HG02870 (cell line): ENCODE measurements around the gene AGO3.
"Not testable (repeated sequence)": the region's sequence is repeated elsewhere in the genome, so short reads cannot be mapped to it uniquely, and the experiment has no call there.

ENCODE experiments used
- ATAC-seq: cut with Tn5 transposase; IDR thresholded peaks from one replicate; pipeline ENCODE4 v1.9.1; 2021; ENCODE audit warnings: mild to moderate bottlenecking, moderate library complexity; ENCODE audit not compliant: unreplicated experiment

AGO3 gene

DNA sequence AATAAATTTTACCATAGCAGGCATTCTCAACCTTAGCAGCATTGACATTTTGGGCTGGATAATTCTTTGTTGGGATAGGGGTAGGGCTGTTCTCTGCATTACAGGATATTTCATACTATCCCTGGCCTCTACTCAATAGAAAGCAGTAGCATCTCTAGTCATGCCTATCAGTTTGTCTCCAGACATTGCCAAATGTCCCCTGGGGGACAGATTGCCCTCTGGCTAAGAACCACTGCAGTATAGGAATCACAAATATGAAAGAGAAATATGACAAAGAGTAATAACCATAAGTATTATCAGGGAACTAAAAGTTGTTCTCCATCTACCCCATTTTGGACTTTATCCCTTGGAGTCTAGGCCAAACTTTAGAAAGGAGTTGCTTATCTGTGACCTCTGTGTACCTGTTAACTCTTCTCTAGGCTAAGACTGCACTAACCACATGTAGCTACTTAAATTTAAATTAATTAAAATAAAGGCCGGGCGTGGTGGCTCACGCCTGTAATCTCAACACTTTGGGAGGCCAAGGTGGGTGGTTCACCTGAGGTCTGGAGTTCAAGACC, 76.1 kb downstream of the AGO3 start:
- ATAC-seq: no peak

DNA sequence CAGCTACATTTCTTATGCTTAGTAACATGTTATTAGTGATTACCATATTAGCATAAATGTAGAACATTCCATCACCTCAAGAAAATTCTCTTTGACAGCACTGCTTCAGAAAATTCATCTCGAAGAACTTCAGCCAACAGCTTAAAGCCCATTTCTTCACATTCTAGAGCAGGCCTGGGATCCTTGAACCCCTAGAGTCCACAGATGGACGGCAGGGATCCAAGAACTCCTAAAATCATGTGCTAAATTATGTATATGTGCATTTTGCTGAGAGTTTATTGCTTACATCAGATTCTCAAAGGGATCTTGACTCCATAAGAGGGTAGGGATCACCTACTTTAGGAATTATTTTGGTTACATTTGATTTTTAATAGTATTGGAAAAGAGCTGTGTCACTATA, 76.8 kb downstream of the AGO3 start:
- no peak for ATAC-seq

DNA sequence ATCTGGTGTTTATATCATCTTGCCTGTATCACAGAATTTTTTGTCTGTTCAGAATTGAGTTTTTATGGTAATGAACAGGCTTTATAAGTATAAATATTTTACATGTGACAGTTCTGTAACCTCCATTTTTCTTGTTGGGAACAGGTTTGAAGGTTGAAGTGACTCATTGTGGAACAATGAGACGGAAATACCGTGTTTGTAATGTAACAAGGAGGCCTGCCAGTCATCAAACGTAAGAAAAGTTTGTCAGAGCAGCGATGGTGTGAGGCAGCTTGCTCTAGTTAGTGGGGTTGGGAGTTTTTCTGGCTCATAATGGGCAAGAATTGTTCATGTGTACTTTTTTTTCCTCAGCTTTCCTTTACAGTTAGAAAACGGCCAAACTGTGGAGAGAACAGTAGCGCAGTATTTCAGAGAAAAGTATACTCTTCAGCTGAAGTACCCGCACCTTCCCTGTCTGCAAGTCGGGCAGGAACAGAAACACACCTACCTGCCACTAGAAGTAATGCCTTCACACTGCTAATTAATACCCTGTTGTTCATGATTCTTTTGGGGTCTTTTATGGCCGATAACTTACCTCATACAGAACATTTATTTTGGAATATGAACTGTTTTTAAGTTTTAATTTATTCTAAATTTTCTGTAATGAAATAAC, 77.8 kb downstream of the AGO3 start:
- ATAC-seq: no peak

DNA sequence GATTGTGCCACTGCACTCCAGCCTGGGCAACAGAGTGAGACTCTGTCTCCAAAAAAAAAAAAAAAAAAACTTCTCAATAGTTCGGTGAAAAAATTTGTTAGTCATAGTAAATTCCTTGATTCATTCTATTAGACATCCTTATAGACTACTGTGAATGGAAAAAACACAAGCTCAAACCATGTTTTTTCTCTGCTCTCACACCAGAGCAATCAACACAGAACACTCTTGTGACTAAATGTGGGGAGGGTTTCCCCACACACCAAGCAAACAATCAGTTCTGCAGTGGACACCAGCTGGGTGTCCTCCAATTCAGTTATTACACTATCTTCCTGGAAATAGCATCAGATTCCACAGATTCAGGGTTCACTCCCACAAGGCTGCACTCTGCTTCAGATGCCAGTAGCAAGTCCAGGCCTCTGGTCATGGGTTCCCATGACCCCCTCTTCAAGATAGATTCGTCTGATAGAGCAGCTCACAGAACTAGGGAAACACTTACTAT, 83.9 kb downstream of the AGO3 start:
- no peak for ATAC-seq

DNA sequence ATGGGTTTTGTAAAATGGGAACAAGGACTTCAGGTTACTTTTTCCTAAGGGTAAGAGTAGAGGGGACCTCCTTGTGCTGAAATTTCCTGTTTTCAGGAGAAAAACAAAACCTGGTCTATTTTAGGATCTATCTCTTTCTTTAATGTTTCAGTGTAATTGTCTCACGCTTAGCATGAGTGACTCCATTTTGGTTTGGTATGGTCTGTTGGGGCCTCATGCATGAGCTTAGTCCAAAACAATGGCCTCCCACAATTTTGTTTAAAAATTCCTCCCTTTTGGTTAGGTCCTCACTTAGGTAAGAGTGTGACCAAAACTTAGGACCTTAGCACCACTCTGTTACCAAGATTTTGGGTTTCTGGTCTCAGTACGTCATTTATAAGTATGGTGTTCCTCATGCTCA, 85.8 kb downstream of the AGO3 start:
- ATAC-seq: no peak

DNA sequence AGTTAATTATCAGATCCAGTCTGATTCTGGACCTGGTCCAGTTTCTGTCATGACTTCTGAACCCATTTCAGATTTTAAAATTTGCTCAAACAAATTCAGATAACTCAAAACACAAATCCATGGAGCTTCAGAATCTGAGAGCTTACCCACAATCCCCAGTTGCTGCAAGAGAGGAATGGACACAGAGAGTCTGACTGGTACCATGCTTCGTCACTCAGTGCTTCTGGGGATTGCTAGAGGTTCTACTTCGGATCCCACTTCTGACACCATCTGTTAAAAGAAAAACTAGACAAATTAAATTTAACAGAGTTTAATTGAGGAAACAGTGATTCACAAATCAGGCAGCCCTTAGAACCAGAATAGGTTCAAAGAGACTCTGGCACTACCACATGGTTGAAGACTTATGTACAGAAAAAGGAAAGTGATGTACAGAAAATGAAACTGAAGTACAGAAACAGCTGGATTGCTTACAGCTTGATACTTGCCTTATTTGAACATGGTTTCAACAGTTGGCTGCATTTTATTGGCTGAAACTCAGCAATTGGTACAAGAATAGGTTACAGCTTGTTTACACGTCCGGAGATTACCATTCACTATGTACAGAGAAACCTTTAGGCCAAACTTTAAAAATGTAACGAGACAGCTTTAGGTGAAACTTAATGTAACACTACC, 92.3 kb downstream of the AGO3 start:
- ATAC-seq: no peak

DNA sequence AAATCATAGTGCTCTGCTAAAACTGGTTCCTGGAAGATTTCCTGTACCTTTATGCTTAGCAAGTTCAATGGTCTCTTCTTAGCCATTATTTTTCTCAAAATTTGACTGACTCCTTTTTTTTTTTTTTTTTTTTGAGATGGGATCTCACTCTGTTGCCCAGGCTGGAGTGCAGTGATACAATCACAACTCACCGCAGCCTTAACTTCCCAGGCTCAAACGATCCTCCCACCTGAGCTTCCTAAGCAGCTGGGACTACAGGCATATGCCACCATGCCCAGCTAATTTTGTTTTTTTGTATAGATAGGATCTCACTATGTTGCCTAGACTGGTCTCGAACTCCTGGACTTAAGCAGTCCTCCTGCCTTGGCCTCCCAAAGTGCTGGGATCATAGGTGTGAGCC, 93.1 kb downstream of the AGO3 start:
- ATAC-seq: not testable (repeated sequence)

DNA sequence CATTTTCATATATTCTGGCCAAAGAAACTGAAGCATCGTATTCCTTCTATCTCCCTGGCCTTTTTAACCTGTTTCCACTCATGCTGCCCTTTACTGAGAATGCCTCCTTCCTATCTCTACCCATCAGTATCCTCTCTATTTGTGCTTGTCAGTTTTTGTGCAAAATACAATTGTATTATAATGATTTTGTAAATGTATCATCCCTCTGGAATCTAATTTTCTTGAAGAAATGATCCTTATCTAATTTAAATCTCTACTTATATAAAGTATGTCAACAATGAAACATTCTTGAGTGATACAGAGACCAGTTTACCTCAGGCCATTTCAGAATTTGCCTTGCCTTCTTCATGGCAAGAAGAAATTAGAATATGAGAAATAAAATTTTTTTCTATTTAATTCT, 93.9 kb downstream of the AGO3 start:
- no peak for ATAC-seq

DNA sequence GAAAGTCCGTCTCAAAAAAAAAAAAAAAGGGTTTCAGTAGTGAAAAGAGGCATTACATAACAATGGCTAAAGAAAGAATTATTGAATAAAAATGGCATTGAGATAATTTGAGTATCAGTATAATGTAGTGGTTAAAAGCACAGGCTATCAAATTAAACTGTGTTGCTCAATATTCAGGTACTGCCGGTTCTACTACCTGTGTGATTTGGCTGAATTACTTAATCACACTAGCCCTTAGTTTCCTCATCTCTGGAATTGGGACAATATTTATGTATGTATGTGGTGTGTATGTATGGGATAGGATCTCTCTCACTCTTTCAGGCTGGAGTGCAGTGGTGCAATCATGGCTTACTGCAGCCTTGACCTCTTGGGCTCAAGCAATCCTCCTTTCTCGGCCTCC, 96.9 kb downstream of the AGO3 start:
- ATAC-seq: no peak

DNA sequence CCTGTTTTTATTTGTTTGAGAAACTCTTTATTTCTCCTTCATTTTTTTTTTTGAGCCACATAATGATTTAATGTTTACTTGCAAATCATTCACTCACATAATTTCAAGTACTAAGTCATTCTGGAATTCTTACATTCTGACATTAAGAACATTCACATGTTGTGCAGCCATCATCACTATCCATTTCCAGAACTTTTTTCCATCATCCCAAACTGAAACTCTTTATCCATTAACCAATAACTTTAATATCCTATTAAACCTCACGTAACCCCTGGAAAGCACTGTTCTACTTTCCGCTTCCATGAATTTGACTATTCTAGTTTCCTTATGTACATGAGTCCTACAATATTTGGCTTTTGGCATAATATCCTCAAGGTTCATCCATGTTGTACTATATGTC, 100.5 kb downstream of the AGO3 start:
- no peak for ATAC-seq

DNA sequence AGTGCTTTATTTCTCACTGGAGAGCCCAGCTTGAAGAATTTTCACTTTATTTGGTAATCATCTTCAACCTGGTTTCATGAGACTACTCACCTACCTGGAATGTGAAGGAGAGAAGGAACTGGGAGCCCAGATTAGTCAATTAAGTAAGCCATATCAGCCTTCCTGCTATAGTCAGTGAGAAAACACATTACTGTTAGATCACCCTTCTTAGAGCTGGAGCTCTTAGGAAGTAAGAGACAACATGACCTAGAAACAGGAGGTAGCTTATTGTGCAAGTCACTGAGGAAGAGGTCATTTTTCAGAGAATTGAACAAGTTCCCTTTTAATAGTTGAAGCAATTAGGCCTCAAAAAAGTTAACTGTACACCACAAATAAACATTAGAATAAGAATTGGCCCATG, 103.8 kb downstream of the AGO3 start:
- no peak for ATAC-seq

DNA sequence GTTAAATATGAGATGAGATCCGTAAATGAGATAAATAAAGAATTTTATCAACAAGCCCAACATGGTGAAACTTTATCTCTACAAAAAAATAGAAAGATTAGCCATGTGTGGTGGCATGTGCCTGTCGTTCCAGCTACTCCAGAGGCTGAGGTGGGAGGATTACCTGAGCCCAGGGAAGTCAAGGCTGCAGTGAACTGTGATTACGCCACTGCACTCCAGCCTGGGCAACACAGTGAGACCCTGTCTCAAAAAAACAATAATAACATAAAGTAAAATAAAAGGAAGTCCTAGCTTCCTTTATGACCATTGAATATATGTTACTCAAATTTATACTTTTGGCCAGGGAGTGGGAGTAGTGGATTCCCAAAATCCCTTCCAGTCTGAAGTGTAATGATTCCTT, 104.2 kb downstream of the AGO3 start:
- ATAC-seq: no peak

DNA sequence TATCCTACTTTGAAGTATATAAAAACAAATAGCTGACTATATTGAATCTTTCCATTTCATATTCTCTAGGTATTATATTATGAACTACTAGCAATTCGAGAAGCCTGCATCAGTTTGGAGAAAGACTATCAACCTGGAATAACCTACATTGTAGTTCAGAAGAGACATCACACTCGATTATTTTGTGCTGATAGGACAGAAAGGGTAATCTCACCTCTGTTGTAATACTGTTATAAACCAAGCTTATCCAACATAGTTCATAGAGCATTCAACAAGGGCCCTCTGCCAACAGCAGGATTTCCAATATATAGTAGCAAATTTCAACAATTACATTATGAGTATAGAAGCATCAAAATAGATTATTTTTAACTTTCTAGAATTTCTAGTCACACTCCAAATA, 109.3 kb downstream of the AGO3 start:
- ATAC-seq: no peak

DNA sequence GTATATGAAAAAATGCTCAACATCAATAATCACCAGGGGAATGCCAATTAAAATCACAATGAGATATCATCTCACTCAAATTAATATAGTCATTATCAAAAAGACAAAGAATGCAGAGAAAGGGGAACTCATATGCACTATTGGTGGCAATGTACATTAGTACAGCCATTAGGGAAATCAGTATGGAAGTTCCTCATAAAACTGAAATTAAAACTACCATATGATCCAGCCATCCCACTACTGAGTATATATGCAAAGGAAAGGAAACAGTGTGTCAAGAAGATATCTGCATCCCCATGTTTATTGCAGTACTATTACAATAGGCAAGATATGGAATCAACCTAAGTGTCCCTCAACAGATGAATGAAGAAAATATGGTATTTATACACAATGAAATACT, 120.9 kb downstream of the AGO3 start:
- no peak for ATAC-seq

DNA sequence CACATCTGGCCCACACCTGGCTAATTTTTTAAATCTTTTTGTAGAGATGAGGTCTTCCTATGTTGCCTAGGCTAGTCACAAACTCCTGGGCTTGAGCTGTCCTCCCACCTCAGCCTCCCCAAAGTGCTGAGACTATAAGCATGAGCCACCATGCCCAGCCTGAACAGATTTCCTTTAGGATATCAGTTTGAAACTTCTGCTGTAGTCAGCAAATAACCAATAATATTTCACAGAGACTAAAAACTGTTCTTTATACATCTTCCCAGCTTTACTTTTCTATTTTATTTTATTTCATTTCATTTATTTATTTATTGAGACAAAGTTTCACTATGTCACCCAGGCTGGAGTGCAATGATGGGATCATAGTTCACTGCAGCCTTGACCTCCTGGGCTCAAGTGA, 123.1 kb downstream of the AGO3 start:
- ATAC-seq: no peak

DNA sequence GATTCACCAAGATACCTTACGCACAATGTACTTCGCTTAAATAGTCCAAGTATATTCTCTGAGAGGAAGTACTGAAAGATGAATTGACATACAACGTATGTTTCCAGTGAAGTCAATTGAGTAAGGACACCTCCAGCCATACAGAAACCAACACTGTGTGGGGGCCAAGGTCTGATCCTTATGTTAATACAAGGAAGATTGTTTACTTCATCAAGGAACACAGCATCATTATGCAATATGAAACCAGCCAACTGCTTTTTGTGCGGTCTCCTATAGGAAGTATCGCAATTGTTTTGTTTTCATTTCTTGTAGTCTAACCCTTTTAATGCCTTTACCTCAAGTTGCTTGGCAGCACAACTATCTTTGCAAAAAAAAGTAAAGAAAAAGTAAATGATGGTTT, 124.8 kb downstream of the AGO3 start:
- ATAC-seq: no peak

DNA sequence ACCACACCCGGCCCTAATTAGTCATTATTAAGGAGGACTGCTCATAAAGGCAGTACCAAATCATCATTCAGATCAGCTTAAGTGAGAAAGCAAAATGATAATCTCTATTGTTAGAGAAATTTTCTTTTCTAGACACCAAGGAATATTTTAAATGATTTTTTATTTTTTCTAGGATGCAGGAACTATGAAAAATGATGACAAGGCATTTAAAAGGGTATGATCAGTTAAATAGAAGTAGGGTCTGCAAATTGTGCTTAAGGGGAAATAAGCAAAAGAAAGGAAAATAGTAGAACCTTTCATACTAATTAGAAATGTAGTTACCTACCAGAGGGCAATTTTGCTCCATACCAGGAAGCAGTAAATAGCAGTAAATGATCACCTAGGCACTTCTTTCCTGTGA, 131.4 kb downstream of the AGO3 start:
- ATAC-seq: no peak

DNA sequence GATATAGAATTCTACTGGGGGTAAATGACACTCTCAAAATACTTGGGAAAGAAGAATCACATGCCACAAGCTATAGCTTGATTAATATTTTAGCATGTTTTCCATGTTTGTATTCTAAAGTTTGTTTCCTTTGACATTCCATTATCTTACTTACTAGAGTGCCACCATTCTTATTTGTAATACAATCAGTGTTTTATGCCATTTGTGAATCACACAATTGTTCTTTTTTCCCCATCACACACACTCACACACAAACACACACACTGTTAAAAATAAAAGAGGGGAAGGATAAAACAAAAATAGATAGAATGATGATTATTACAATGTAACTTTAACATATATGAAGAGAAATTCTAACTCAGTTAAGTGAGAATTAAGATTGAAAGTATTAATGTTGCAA, 137.0 kb downstream of the AGO3 start:
- no peak for ATAC-seq

DNA sequence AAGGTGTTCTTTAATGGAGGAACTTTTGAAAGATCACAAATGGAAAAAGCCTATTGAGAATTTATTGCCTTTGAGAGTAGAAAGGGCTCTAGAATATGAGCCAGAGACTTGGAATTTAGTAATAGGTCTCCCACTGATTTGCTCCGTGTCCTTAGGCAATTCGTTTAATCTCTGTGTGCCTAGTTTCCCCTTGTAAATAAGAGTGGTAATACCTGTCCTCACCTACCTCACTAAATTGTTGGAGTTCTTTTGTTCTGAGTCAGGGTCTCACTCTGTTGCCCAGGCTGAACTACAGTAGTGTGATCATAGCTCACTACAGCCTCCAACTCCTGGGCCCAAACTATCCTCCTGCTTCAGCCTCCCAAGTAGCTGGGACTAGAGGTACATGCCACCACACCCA, 138.0 kb downstream of the AGO3 start:
- ATAC-seq: no peak

DNA sequence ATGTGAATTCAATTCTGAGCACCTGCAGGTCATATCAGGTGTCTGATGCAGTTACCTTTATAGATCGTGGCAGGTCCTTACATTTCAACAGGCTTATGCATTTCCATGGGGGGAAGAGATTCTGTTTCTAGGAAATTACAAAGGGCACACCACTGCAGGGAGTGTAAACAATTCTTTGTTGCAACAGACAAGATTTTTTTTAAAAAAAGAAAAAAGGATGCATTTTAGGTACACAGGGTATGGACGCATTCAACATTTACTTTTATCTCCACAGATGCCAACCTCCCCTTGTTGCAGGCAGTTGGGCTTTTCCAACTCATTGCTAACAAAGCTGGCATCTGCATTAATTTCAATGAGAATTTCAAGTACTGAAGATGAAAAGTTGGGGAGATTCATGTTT, 139.4 kb downstream of the AGO3 start:
- ATAC-seq: no peak

DNA sequence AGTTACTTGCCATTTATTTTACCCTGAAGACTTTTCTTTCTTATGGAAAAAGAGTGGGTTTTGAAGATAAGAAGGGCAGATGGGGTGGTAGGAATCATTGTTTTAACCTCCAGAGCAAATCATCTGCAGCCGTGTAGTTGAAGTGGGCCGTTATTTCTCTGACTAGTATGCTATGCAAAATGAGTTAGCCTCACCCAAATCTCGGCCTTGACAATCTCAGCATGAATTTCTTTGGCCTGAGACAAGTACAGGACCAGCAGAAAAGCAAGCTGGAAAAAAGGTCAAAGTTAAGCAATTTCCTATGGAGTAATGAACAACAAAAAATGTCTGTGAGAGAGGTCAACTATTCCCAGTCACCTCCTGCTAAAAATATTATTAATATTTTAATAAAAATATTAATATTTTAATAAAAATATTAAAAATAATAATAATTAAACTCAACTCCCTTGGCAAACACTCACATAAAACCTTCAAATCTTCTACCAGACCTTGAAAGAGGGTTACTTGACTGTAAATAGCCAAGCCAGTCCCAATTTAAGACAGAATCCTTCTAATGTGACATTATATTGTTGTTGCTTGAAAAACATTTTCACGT, 146.2 kb downstream of the AGO3 start:
- ATAC-seq: no peak

DNA sequence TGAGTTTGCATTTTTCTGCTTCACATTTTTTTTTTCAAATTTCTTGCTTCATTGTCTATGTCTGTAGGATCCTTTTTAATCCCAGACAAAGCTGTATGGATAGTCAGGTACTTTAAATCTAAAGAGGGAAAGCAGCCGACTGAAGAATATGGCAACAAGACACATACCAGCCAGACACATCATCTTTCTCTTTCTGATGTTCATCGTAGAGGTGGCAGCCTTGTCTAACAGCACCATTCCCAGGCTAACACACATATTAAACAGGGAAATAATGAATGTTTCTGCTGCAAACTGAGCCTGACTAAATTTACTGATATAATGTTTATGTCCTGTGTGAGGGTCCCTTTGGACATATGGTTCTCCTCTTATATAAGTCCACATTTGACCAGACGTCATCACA, 149.3 kb downstream of the AGO3 start:
- ATAC-seq: no peak
